Neural cell (in vitro differentiated cells): ENCODE results near the gene SMARCAD1.

Experiments
- CTCF ChIP-seq: fragments of 450-650 bp; IDR thresholded peaks from 2 replicates; pipeline ENCODE4 v1.5.1; 2014; ENCODE audit warnings: antibody characterized with exemption, mild to moderate bottlenecking, moderate library complexity; ENCODE audit not compliant: poor library complexity, severe bottlenecking
- EP300 ChIP-seq: fragments of 450-650 bp; conservative IDR thresholded peaks from 2 replicates; pipeline ENCODE4 v1.6.1; 2014; ENCODE audit warnings: antibody characterized with exemption, mild to moderate bottlenecking, moderate library complexity; ENCODE audit not compliant: poor library complexity, severe bottlenecking
- EZH2 ChIP-seq: fragments of 200-600, 300-800 bp; shearing (Covaris generic), sonication (generic); IDR thresholded peaks from 2 replicates; pipeline ENCODE4 v1.6.1; 2014; ENCODE audit warnings: antibody characterized with exemption, low read length, borderline replicate concordance, mild to moderate bottlenecking; ENCODE audit not compliant: insufficient read depth, poor library complexity, severe bottlenecking
- MXI1 ChIP-seq: fragments of 450-650 bp; conservative IDR thresholded peaks from 2 replicates; pipeline ENCODE4 v1.6.1; 2014; ENCODE audit warnings: antibody characterized with exemption, mild to moderate bottlenecking; ENCODE audit not compliant: poor library complexity, severe bottlenecking

DNA sequence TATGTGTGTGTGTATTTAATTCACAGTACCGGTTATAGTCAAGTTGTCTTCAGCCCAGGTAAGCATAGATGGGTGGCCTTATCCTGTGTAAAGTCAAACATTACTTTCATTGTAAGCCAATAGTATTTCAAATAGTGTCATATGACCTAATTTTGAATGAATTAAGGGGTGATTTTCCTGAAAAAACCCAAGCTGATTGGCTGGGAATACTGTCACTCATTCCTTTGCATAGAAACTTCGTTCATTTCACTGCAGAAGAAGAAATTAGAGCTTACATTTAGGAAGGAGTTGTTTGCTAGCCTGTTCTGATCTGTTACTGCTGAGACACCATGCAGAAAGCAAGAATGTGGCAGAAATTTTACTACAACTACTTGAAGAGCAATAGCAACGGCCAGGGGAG is 45.4 kb downstream of the SMARCAD1 start:
- no peak for TF ChIP-seq CTCF
- no peak for TF ChIP-seq EZH2
- no peak for TF ChIP-seq EP300
- no peak for TF ChIP-seq MXI1
